Activated CD4-positive, alpha-beta T cell treated with anti-CD3 and anti-CD28 coated beads, Interleukin-2, amount 50 U/mL, for 24 hours (primary cell): Measurements from ENCODE around the gene TMEM247.

ENCODE experiments used
- DNase-seq, 2 donors: peaks; one replicate each; pipeline ENCODE4 v3.0.0-alpha.2; 2020; ENCODE audit warnings: low read depth in 1 of 2, low spot score in 1 of 2

Gene TMEM247

DNA sequence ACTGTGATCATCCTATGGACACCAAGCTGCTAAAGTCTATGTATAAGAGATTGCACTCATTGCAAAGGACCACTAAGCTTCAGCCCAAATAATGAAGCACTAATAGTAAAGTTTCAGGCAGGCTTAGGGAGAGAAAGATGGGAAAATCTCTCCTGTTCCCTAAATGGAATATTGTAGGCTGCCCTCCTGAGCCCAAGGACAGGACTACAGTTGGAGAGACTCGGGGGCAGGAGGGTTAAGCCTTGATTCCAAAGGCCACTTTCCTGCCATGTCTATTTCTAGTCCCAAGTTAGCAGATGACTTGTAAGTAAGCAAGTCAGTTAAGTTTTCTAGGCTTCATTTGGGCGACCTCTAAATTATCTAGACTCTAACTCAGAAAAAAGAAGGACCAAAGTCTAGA, 9.0 kb downstream of the TMEM247 start:
- no peak for DNase-seq

DNA sequence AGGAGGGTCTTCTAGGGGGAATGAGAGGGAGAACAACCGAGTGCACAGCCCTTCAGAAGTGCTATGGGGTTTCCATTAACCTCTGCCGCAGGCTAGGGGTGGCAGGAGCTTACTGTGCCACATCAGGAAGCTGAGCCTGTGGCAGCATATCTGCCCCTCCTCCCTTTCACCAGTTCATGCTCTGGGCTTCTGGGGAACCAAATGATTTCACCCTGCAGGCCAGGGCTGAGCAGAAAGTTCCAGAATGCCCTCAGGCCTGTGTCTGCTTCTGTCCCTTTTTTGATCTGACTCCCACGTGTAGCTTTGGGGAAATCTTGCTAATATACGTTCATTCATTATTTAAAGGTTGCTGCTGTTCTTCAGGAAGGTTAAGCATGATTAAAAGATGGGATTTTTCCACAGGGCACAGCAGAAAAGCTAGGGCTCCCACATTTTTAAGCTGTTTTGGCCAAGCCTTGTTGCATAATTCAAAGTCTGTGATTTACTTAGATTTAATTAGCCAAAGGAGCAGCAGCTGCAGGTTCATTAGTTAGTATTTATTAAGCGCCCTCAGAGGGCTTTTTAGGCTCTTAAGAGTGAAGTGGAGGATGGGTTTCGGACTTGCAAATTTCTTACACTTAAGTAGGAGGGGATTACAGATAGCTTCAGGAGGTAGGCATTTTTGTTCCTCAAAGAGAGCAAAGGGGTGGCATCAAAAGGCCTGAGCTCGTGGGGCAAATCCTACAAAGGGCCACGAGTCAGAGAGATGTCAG, 10.2 kb downstream of the TMEM247 start:
- no peak for DNase-seq

DNA sequence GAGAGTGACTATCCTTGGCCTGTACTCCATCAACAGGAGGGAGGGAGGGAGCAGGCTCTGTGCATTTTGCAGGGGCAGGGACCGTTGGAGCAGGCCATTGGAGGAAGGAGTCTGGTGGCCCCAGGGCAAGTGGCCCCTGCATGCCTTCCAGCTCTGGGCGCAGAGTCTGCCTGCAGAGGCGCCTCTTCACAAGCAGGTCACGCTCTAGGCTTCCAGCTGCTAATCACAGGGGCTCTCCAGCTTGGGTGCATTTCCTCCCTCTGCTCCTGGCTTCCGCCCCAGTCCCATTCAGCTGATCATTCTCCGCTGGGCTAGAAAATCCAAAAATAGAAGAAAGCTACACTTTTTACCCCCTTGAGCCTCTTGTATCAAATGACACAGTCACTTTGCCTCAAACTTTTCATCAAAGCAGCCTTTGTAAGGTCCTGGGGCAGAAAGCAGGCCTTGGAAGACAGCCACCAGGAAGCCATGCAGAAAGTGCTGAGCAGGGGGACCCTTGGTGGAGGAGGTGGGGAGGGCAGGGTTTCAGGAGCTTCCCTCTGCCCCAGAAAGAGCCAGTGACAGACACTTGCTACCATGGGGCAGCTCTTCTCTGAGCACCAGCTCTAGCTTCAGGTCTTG, 11.3 kb downstream of the TMEM247 start:
- no peak for DNase-seq

DNA sequence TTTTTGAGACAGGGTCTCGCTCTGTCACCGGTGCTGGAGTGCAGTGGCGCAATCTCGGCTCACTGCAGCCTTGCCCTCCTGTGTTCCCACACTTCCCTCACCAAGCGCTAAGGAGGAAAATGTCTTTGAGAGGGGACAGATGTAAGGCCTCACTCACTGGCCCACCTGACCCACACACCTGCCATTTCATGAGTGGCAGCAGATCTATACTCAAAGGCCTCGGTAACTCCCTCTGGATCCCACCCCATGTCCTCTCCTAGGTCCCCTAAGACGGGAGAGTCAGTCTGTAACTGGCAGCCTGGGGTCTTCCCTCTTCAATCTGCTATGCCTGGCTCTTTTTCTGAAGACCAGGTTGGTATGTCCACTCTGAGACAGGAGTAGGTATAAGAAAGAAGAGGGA, 12.9 kb downstream of the TMEM247 start:
- DNase-seq: no peak

DNA sequence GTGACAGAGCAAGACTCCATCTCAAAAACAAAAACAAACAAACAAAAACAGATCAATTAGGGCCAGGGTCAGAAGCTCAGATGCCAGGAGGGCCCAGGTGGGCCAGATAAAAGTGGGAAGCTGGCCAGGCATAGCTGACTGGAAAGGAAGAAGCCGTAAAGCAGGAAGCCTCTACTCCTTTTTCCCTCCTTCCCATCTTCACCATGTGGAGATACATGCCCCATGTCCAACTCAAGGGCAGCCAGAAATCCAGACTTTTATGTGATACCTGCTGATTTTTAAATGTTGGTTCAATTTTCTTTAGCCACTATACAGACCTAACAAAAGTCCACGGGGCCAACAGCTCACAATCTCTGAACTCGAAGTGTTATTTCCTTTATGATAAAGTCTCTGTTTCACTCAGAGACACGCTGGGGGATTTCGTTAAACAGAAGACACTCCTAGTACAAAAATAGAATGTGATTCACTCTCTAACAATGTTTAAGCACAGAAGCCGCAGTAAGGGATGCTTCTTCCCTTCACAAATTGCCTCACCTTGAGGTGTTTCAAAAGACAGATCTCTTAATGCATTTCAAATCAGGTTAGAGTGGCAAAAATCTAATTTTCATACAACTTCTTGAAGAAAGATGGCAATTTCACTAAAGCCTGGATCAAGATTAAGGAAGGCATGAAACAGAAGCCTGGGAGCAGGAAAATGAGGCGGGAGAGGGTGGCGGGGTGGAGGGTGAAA, 14.0 kb downstream of the TMEM247 start:
- DNase-seq: no peak

DNA sequence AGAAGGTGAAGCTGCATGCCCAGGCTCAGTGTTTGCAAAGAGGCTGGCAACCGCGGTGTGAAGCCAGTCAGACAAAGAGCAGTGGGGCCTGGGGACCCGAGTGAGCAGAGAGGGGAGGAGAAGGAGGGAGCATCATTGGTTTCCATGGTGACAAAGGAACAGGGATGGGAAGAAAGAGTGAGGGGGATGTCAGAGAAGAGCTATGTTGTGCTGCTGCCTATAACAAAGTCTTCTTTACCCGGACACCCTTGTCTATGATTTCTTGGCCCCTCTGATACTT, 14.5 kb downstream of the TMEM247 start:
- no peak for DNase-seq

DNA sequence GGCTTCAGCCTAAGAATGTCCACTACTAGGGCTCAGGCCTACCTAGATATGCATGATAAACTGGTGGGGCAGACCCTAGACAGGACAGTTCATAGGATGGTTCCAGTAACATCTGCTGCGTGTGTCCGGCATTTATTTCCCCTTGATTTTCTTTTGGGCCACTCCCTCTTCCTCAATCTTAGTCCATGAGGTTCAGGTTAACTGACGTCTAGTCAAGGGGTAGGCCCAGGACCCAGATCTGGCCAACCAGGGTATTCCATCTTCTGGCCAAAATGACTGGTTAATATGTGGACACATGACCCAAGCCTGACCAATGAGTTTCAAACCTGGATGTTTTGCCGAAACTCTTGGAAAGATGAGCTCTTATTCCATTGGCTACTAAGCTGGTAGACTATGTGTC, 15.2 kb downstream of the TMEM247 start:
- DNase-seq: no peak

DNA sequence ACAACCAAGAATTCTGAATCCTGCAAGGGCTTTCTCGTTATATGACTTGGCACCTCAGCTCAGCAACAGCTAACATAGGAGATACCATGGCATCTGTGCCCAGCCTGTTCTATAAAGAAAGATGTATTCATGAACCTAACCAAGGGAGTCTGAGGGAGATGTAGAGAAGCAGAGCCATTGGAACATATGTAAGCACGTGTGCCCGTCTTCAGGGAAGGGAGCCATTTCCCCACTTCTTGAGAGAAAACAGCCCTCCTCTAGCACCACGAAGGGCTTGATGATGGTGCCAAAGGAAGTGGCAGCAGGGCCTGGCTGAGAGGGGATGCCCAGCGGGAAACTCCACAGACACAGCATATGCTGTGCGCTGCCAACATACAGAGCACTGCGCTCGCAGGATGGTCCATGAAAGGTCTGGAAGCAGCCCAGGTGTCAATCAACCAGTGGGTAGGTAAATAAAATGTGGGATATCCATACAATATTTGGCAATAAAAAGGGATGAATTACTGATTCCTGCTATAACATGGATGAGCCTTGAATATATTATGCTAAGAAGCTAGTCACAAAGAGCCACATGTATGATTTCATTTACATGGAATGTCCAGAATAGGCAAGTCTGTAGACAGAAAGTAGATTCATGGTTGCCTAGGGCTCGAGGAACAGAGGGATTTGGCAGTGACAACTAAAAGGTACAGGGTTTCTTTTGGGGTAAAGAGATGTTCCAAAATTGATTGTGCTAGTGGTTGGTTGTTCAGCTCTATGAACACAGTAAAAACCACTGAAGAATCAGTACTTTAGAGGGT, 16.1 kb downstream of the TMEM247 start:
- DNase-seq: no peak

DNA sequence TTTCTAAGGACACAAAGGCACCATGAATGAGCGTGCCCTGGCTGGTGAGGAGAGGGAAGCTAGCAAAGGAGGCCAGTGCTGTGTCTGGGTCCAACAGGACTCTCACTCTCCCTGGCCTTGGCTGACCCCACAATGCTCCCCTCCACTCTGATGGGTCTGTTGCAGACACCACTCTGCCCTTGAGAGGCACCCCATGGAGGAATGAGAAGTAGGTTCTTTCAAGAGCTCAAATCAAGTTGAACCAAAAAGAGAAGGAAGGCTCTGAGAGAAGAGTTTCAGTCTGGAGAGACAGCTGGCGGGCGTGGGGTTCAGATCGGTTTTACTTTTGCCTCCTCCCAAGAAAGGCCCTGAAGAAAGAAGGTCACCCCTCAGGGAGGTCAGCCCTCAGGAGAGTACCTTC, 18.4 kb downstream of the TMEM247 start:
- DNase-seq: no peak

DNA sequence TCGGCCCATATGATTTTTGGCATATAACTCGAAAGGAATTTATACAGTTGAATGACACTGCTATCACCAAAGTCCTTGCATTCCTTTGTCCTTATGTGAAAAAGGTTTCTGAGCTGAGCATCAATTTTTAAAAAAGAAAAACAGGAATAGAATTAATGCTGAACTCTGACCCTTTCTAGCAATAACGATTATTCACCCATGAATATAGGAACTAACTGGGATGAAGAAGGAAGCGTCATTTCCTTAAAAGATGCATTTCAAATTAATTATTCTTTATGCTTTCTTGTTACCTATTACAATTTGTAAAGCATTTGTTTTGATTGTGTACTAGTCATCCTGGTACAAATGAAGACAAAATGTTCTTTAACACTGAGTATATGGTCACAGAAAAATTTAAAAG, 19.3 kb downstream of the TMEM247 start:
- no peak for DNase-seq

DNA sequence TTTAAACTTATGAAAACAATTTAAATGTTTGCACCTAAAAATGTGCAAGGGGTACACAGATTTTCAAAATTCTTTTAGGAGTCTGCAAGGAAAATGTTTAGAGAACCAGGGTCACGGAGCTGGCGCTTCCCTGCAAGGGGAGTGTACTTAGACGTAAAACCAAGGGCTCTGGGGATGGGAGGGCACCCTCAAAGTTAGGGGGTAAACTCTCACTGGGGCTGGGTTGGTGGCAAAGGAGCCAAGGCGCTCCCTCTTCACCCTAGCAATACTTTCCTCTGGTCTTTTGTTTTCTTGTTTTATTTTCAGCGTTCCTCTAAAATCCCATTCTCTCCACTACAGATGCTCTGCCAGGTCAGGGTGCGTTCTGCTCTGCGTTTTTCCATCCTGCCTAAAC, 20.0 kb downstream of the TMEM247 start:
- DNase-seq: no peak

DNA sequence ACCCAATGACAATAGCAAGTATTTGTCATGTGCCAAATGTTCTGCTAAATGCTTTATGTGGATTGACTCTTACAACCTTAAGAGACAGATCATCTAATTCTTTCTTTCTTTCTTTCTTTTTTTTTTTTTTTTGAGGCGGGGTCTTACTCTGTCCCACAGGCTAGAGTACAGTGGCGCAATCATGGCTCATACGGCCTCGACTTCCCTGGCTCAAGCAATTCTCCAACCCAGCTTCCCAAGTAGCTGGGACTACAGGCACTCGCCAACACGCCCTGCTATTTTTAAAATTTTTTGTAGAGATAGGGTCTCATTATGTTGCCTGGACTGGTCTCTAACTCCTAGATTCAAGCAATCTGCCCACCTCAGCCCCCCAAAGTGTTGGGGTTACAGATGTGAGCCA, 21.4 kb downstream of the TMEM247 start:
- no peak for DNase-seq

DNA sequence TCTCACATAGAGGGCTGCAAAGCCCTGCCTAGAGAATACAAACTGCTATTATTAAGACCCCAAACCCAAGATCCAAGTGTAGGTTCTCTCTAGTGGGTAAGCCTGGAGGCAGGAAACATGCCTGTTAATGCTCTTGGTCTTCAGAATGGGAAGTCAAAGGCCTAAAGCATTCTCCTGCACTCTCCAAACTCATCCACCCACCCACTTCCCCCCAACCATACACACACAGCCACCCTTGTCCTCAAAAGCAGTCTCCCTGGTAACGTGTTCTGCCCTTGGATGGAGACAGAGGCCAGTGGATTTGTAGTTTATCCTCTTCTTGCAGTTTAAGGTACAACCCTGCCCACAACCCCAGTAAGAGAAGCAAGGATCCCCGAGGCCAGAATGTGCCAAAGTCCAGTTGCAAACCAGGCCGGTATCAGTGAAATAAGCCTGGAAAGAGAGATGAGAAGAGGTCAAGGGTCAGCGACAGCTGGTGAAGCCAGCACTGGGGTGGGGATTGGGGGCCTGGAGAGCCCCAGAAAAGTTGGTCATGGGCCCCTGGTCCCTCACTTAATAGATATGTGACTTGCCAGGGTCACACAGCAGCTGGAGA, 23.0 kb downstream of the TMEM247 start:
- DNase-seq: no peak

DNA sequence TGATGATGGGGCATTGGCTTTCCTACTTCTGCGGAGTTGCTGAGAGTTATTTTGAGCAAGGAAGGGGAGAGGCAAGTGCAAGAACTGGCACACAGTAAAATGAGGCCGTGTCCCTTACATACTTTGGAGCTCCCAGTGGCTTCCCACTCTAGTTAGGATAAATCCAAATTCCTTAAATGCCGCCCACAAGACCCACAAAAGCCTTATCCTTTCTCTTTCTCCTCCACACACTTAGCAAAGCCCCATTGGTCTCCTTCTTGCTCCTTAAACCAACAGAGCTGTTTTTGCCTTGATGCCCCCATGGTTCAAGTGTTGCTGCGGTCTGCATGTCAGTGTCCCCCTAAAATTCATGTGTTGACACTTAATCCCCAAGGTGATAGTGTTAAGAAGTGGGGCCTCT, 24.3 kb downstream of the TMEM247 start:
- no peak for DNase-seq

DNA sequence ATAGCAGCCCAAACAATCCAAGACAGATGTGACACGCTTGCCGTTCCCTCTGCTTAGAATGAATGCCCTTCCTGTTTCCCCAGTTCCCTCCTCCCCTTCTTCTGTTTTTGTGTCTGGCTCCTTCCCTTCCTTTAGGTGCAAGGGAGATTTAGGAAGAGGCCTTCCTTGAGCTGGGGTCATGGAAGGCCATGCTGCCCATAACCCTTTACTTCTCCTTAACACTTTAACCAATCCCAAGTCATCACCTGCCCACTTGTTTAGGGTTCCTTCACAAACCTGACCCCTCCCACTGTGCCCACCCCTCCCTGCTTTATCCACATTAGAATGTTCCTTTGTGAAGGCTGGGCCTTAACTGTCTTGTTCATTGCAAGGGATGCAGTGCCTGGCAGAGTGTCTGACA, 24.9 kb downstream of the TMEM247 start:
- no peak for DNase-seq

DNA sequence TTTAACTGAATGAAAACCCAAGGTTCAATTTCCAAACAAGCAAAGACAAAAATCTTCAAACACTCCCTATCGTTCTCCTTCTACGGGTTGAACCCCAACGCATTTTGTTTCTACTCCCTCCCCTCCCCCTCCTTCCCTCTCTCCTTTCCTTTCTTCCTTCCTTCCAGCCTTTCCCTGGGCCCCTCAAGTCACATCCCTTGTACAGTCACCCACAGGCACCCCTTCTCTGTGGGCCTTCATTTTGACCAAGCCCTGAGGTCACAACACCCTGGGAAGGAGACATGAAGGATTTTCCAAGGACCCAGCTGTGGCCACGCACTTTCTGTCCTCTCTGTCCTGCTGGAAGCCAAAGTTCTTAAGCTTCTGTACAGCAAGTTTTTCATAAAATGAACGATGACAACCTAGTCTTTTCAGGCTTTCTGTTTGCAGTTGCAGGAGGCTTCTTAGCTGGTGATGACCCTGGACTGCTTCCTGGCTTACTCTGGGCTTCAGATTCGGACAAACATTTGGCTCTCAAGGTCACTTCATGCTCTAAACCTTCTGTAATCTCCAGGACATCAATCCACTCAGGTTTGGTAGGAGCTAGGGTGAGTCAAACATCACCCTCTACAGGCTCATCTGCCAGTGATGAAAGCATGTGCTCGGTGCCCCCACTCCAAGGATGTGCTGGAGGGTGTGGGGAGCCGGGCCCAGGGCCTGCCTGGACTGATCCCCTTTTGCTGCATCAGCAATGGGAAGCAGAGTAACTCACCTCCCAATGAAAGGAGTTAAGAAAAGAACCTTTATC, 25.5 kb downstream of the TMEM247 start:
- no peak for DNase-seq

DNA sequence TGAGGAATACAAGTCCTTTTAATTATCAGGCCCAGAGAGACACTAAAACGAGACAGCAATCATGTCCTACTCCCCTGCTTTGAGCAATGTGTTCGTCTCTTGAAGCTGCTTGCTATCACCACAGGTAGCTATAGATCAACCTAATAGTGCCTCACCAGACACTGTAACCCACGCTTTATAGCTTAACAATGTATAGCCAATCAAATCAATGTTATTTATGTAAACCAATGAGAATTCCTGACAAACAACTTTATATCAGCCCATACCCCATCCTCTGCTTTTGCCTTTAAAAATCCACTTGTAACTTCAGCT, 26.1 kb downstream of the TMEM247 start:
- no peak for DNase-seq

DNA sequence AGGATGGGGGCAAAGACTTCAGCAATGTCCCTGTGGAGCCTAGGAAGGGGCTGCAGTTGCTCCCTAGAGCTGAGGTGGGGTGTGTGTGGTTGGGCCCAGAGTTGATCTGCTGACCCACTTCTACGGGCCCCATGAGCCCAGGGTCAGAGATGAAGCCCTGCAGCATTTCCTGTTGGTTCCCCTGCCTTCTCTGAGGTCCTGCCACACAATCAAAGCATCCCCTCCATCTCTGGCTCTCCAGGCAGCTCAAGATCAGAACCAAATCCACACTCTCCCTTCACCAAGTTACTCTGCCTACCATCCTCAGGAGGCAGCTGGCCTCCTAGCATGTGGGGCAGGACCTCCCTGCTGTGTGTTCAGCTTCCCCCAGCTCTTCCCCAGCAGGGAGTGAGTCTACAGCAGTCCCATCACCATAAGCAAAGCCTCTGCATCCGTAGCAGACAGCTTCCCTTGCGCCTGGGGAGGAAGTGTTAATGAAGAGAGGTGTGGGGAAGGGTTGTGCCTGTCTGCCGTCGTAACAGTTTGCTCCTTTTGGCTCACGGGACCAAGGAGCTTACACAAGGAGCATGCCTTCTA, 26.9 kb downstream of the TMEM247 start:
- DNase-seq: no peak

DNA sequence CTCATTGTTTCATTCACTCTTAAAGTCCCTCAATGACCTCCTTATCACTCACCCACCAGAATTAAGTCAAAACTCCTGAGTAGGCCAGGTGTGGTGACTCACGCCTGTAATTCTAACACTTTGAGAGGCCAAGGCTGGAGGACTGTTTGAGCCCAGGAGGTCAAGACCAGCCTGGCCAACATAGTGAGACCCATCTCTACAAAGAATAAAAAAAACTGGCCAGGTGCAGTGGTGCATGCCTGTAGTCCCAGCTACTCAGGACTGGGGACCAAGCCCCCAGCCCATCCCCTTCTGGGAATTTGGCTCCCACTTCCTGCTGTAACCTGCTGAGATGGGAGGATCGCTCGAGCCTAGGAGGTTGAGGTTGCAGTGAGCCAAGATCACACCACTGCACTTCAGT, 28.9 kb downstream of the TMEM247 start:
- DNase-seq: no peak

DNA sequence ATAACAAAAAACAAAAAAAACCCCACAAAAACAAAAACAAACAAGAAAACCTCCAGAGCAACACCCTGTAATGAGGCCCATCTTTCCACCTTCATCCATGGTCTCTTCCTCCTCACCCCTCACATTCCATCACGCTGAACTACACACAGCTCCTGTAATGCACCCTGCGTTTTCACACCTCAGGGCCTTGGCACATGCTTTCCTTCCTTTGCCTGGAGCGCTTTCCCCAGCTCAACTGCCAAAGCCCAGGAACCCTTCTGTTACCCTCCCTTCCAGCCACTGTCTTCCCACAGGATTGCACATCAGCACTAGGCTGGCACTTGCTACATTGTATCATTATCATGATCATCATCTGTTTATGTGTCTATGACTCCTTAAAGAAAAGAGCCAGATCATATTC, 29.4 kb downstream of the TMEM247 start:
- no peak for DNase-seq

DNA sequence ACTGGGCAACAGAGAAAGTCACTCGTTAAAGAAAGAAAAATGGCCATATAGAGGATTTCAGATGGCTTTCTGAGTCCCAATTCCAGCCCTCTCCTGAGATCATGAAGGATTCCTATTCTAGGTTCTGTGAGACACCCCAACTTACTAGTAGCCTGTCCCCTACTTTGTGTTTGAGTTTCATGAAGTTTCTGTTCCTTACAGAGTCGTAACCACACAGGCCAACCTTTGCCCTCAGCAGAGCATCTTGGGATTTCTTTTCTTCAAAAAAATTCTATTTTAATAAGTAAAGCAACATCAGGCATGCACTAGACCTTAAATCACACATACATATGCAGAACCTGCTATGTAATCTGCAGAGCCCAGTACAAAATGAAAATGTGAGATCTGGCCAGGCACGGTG, 30.4 kb downstream of the TMEM247 start:
- no peak for DNase-seq
